HG03280 (cell line): Measurements from ENCODE around the gene SLC7A5.
"Not testable (repeated sequence)": the region's sequence is repeated elsewhere in the genome, so short reads cannot be mapped to it uniquely, and the experiment has no call there.

Experiments used
- ATAC-seq: cut with Tn5 transposase; IDR thresholded peaks from one replicate; pipeline ENCODE4 v1.9.1; 2021; ENCODE audit warnings: mild to moderate bottlenecking, moderate library complexity; ENCODE audit not compliant: unreplicated experiment

SLC7A5 gene

DNA sequence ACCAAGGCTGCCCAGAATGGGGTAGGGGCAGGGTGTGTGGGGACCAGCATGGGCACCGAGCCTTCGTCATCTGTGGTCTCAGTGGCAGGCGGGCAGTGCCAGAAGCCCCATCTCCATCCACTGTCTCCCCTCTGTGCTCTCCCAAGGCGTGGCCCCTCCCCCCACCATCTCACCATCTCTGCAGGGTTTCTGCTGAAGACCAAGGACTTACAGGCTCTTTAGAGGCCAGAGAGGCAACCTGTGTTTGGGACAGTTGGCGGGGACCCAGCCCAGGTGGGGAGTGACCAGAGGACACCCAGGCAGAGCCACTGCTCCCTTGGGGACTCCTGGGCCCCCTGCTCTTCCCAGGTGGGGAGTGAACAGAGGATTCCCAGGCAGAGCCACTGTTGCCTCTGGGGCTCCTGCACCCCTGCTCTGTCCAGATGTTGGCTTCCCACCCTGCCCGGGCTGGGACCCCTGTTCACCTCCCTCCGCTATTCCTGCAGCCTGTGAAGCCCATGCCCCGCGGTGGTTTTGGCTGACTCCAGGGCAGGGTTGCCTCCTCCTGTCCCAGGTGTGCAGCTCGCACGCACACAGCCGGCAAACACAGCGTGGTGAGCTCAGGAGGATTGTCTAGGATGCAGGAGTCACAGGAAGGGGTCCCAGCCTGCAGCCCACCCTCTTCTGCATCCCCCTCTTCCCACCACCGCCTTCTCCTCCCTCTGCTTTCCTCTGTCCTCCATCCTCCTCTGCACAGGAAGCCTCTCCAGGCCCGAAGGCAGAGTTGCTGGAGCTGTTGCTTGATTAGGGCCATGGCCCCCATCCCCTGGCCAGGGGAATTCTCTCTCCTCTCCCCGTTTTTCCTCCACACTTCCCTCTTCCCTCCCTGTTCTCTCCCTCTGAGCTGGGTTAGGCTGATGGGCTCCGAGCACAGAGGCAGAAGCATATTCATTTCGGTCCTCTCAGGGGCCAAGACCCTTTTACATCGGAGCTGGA is 45.0 kb downstream of the SLC7A5 start:
- ATAC-seq = no peak

DNA sequence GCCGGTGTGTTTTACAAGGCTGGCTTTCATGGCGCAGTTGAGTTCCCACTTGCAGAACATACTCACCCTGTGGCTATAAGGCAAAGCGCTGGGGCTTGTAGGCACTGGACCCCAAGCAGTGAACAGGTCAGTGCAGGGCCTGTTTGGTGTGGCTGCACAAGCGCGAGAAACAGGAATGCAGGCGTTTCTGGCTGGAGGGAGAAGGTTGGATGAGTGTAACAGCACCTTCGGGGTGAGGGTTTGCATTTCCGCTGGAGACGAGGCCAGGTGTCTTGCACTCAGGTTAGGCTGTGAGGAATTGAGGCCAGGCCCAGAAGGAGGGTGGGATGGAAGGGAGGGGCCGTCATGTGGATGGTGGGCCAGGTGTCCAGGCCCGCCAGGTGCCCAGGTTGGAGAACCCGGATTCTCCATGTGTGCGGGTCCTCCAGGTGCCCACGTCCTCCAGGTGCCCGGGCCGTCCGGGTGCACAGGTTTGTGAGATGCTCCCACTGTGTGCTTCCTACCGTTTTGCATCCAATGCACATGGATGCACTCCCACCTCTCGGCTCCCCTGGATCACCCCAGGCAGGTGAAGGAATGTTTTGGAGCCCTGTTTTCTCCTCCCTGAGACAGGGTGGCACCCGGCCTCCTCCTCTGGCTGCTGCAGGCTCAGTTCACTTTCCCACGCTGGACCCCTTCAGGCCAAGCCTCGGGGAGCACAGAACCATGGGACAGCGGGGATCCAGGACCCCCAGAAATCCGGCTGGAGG is 46.0 kb downstream of the SLC7A5 start:
- ATAC-seq = no peak

DNA sequence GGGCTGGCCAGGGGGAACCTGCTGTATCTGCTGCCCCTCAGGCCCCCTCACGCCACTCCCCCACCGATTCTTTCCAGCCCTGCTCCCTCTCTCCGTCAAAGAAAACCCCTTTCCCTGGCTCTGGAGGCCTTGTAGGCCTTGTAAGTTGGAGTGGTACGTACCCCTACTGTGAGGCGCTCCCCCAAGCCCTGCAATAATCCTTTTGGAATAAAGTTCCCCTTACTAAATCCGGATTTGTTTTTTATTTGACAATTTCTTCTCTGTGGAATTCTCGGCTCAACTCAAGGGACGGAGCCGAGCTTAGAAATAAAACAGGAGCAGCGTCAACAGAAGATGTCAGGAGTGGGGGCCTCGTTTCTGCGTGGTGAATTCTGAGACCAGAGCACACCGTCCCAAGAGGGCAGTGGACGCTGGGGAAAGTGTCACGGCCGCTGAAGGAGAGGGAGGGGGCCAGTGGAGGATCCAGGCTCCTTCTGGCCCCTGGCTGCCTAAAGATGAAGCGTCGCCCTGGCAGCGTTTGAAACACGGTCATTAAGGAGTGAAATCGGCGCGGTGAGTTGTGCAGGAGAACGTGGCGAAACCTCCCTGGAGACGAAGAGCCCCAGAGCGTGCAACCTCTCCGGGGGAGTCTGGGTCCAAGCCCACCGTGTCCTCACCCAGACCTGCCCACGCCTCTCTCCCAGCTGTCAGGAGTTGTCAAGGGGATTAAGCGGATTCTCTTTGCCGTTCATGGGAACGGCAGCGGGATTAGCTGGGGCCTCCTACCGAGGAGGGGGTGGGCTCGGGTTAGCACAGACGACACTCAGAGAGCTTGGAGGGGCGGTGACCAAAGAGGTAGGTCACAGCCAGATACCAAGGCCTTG is 47.0 kb downstream of the SLC7A5 start:
- no peak for ATAC-seq

GRCh38 chr16:87821376-87822107 is 47.8 kb downstream of the SLC7A5 start:
- no peak for ATAC-seq

DNA sequence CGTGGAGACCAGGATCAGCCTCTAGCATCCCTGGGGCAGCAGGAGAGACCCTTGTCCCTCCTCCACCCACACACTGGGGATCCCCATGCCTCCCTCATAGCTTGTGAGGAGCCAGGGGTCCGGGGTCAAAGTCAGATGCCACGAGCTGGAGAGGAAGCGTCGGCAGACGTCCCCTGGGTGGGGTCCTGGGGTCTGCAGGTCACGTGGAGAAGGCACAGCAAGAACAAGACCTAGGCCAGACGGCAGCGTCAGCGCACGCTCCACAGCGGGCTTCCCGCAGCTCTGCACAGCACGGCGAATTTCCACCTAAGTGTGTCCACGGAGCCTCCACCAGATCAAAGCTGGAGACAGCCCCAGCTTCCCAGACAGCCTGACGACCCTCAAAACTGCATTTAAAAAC is 49.3 kb downstream of the SLC7A5 start:
- ATAC-seq = no peak

DNA sequence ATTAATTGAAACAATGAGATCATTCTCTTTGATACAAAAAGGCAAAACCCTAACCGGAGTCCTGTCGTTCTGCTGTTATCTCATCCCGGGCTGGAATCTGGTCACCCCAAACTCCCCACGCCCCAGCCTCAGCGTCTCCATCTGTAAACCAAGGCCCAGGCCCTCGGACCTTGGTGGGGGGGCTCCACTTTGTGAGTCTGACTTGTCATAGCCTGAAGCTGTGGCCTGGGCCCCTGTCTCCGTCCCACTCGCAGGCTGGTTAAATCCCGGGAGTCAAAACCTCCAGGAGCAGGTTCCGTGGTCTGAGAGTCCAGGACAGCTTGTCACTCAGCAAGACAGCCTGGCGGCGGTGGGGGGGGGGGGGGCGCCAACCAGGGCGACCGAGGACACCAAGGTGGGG is 50.0 kb downstream of the SLC7A5 start:
- ATAC-seq = no peak

DNA sequence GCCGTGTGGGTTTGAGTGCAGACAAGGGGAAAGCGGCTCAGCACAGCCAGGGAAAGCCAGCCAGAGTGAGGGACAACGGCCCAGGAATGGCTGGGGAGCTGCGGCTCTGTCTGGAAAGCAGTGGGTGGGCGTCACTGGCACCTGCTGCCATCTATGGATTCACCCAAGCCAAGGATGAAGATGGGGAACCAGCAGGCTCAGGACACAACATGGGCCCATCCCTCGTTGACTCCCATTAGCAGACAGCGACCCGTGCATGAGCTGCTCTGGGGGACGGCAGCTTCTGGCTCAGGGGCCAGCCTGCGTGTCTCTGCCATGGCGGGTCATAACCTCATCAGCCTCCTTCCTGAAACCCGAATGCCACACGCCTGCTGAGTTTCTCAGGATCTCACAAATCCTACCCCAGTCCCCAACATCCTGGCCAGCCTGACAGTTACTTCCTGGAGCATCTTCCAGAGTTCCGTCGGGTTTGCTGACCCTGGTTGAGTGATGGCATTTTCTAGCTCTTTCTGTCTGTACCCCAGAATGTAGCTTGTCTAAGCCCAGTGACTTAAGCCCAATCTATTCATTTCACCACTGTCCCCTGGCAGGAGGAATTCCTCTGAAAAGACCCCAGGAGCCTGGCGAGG is 50.7 kb downstream of the SLC7A5 start:
- no peak for ATAC-seq

GRCh38 chr16:87817910-87818309 is 51.4 kb downstream of the SLC7A5 start:
- no peak for ATAC-seq

GRCh38 chr16:87817370-87817769 is 51.9 kb downstream of the SLC7A5 start:
- not testable (repeated sequence) for ATAC-seq

DNA sequence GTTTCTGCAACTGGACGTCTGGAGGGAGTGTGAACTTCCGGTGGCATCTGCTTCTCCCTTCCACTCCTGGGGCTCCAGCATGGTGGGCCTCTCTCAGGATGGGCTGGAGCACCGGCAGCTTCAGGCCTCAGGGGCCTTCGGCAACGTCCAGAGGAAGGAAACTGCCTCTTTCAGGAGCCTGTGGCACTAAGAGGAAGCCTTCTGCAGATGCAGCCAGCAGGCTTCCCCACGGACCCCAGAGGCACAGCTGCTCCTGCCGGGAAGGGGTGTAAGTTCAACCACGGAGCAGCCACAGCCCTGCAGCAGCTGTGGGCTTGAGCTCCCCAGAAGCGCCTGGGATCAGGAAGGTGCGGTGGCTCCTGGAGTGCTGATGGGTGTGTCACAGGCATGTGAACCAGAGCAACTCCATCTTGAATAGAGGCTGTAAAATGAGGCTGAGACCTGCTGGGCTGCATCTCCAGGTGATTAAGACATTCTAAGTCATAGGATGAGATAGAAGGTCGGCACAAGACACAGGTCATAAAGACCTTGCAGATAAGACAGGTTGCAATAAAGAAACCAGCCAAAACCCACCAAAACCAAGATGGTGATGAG is 52.7 kb downstream of the SLC7A5 start:
- no peak for ATAC-seq

GRCh38 chr16:87815567-87815966 is 53.7 kb downstream of the SLC7A5 start:
- ATAC-seq = no peak

DNA sequence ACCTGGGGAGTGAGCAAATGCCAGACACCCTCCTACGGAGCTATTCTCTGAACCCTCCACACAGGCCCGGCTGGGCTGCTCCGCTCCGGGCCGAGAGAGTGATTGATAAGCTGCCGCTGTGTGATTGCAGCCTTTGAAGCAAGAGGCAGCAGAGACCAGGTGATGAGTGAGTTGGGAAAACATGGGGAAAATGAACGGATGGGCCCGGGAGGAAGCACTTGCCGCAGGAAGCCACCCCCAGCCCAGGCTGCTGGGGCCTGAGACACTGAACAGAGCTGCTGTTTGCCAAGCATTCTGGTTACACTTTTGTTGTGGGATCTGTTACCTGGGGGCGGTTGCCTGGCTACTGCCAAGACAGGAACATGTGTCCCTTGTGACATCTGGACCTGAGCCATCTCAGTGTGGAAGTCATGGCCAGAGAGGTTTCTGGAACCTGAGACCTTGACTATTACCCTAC is 57.1 kb downstream of the SLC7A5 start:
- no peak for ATAC-seq

- not testable (repeated sequence) for ATAC-seq
Observed at GRCh38 chr16:87811454-87811853, 57.9 kb downstream of the SLC7A5 start.

DNA sequence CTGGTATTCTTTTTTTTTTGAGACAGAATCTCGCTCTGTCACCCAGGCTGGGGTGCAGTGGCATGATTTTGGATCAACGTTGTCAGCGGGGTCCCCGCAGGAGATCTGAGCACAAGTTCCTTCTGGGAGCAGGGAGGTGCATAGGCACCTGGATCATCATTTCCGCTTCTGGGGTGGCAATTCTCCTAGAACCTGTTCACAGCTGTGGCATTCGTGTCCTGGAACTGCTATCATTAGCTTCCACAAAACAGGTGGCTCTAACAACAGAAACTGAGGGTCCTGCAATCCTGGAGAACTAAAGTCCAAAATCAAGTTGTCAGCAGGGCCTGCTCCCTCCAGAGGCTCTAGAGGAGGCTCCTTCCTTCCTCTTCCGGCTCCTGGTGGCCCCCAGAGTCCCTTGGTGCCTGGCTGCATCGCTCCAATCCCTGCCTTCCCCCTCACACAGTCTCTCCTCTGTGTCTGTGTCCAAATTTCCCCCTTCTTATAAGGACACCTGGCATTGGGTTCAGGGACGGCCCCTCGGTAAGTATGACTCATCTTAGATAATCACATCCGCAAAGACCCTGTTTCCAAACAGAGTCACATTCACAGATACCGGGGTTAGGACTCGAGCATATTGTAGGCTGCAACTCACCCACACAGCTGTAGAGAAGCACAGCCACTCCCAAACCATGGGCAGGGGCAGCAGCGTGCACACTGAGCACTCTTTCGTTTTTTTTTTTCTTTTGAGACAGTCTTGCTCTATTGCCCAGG is 60.0 kb downstream of the SLC7A5 start:
- peak; percentile 43 for ATAC-seq

DNA sequence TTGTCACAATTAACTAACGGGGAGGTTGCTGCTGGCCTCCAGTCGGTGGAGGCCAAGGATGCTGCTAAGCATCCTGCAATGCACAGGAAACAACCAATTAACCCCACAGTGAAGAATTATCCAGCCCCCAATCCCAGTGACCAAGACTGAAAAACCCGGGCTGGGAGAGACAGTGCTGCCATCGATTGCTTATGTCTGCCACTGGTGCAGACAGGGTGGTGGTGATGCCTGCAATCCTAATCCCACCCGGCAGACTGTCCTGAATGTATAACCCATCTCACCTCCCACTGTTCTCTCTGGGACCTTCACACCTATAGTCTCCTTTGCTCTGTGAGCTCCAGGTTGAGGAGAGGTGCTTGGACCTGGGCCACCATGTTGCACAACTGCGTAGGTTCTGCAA is 61.2 kb downstream of the SLC7A5 start:
- no peak for ATAC-seq

DNA sequence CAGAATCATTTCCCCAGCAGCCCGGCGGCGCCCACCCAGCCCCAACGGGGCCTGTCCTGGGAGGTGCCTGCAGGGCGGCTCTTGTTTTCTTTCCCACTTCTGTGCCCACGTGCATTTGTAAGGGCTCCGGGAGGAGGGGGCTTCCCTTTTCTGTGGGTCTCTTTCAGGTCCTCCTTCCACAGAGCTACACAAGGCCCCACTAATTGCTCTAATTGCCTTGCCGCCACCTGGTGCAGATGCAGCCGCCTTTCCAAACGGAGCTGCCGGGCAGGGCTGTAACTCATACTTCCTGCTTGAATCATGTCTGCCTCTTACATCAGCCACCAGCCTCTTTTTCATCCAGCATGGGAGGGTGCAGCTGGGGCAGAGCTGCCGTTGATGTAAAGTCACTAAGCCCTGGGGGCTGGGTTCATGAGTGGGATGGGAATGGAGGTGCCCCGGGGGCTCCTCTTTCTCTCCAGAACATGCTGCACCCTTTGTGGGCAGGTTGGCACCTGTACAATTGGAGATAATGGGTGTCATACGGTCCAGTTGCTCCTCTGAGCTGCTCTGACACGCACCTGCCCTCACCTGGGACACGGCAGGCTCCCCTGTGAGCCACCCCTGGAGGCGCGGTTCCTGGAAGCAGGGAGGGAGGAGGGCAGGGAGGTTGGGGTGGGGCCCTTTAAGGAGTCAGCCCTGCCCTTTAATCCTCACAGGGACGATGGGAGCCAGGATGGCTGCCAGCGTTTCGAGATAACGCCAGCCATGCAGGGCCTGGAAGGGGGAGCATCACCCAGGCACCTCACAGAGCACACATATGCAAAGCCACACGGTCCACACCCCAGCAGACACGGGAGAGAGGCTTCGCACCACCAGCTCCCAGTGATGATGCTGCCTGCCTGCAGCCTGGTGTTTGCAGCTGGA is 62.4 kb downstream of the SLC7A5 start:
- no peak for ATAC-seq

DNA sequence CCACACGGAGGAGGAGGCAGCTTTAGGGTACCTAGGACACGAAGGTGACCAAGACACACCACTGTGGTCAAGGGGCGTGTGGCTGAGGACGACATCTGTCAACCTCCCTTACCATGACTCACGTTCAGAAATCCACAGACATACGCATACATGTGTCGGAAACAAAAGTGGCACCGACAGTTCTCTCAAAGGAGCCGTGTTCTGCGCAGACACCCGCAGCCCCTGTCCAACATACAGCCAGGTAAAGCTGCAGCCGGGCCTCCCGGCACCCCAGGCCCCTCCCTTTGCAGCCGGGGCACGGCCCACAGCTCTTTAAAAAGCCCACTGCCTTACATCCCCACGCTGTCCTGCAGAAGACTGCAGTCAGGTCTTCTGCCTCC is 63.1 kb downstream of the SLC7A5 start:
- ATAC-seq = no peak

- no peak for ATAC-seq
Observed at GRCh38 chr16:87803385-87803784, 65.9 kb downstream of the SLC7A5 start.
